PC-9 (cell line): Measurements from ENCODE around the gene AP2B1.

ENCODE experiments used
- EZH2 ChIP-seq: fragments of 200-600 bp; sonication (generic); IDR thresholded peaks from 2 replicates; pipeline ENCODE4 v1.8.0; 2017; ENCODE audit warnings: antibody characterized with exemption, low read depth
- TF ChIP-seq, protein P1 (sequence below): fragments of 200-600 bp; sonication (generic); conservative IDR thresholded peaks from 2 replicates; pipeline ENCODE4 v1.6.1; 2017; ENCODE audit warnings: mixed run types, antibody characterized with exemption, mild to moderate bottlenecking, moderate library complexity

DNA sequence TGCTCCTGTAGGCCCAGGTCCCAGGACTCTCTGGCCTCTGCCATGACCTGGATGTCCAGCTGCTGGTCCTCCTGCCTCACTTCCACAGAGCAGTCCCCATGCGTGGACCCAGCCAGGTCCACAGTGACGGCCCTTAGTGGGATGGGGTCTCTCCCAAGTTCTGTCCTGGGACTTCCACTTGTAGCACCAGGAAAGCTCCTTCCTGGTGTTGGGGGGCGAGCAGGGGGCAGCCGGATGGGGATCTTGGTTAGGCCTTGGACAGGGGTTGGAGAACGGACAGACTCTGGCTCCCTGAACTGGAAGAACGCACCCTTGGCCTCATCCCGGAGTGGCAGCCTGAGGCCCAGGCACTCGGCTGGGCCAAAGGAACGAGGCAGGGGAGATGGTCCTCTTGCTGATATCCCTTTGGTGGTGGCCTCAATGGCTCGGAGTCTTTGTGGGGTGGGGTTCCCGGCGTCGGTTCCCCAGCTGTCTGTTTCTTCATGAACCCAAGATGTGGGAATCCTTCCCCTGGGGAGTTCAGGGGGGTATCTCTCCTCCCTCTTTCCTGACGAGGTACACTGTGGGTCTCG, 158.7 kb downstream of the AP2B1 start:
- TF ChIP-seq, protein P1, sequence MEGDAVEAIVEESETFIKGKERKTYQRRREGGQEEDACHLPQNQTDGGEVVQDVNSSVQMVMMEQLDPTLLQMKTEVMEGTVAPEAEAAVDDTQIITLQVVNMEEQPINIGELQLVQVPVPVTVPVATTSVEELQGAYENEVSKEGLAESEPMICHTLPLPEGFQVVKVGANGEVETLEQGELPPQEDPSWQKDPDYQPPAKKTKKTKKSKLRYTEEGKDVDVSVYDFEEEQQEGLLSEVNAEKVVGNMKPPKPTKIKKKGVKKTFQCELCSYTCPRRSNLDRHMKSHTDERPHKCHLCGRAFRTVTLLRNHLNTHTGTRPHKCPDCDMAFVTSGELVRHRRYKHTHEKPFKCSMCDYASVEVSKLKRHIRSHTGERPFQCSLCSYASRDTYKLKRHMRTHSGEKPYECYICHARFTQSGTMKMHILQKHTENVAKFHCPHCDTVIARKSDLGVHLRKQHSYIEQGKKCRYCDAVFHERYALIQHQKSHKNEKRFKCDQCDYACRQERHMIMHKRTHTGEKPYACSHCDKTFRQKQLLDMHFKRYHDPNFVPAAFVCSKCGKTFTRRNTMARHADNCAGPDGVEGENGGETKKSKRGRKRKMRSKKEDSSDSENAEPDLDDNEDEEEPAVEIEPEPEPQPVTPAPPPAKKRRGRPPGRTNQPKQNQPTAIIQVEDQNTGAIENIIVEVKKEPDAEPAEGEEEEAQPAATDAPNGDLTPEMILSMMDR, result no peak
- no peak for TF ChIP-seq EZH2
